GM12892 (cell line): ENCODE measurements around the gene KLHDC10.

Experiments
- POLR2A ChIP-seq: IDR thresholded peaks from 2 replicates; pipeline ENCODE4 v1.6.1; 2011; ENCODE audit warnings: low read depth, low read length, control low read depth
- POLR2AphosphoS5 ChIP-seq: IDR thresholded peaks from 2 replicates; pipeline ENCODE4 v1.6.1; 2011; ENCODE audit warnings: low read depth, low read length, control low read depth
- TAF1 ChIP-seq: IDR thresholded peaks from 2 replicates; pipeline ENCODE4 v1.6.1; 2011; ENCODE audit warnings: low read depth, mild to moderate bottlenecking, control low read depth, low read length, borderline replicate concordance

GRCh38 chr7:130148561-130148960, 78.2 kb downstream of the KLHDC10 start:
- TF ChIP-seq POLR2A (no peak), POLR2AphosphoS5 (no peak), TAF1 (no peak)
